LNCAP (cell line): Measurements from ENCODE around the gene RABGAP1L.

Experiments used
- CTCF ChIP-seq: fragments of 450-650 bp; IDR thresholded peaks from 2 replicates; pipeline ENCODE4 v1.5.1; 2017; ENCODE audit warnings: mild to moderate bottlenecking

Gene RABGAP1L

DNA sequence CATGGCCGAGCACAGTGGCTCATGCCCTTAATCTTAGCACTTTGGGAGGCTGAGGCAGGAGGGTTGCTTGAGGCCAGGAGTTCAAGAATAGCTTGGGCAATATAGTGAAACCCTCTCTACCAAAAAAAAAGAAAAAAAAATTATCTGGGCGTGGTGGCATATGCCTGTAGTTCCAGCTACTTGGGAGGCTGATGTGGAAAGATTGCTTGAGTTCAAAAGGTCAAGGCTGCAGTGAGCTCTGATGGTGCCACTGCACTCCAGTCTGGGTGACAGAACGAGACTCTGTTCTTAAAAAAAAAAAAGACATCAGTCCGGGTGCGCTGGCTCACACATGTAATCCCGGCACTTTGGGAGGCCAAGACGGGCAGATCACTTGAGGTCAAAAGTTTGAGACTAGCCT is 589.3 kb downstream of the RABGAP1L start:
- TF ChIP-seq CTCF = no peak

GRCh38 chr1:174753131-174753530 is 593.8 kb downstream of the RABGAP1L start:
- no peak for TF ChIP-seq CTCF

DNA sequence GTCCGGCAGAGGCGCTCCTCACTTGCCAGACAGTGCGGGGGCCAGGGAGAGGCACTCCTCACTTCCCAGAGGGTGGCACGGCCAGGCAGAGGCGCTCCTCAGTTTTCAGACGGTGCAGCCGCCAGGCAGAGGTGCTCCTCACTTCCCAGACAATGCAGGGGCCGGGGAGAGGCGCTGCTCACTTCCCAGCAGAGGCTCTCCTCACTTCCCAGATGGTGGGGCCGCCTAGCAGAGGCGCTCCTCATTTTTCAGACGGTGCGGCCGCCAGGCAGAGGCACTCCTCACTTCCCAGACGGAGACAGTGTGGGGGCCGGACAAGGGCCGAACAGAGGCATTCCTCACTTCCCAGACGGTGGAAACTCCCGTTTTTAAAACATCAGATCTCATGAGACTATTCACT is 602.0 kb downstream of the RABGAP1L start:
- TF ChIP-seq CTCF = no peak

DNA sequence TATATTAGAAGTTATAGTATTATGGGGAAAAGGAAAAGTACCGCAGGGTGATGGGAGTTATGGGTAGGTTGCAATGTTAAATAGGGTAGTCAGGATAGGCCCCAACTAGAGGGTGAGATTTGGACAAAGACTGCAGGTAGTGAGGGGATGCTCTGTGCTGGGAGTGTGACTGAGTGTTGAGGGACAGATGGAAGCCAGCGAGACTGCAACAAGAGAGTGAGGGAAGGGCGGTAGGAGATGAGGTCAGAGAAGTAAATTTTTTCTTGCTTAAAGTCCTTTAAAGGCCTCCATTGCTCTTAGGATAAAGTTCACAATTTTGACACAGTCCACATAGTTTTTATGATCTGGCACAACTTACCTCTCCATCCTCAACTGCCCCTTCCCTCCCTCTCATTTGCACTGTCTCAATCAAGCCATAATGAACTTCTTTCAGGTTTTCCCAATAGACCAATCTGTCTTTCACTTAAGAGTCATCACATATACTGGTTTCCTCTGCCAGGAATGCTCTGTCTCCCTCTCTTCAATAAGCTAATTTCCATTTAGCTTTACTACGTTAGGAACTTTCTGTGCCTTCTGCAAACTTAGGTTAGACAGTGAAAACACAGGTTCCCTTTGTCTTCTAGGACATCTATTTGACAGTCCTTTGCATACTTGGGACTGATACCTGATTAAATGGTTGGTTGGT is 602.7 kb downstream of the RABGAP1L start:
- no peak for TF ChIP-seq CTCF

- no peak for TF ChIP-seq CTCF
These were observed 604.9 kb downstream of the RABGAP1L start for GRCh38 chr1:174764191-174764590.

GRCh38 chr1:174766727-174767126 is 607.4 kb downstream of the RABGAP1L start:
- no peak for TF ChIP-seq CTCF

- no peak for TF ChIP-seq CTCF
These were observed 609.2 kb downstream of the RABGAP1L start for GRCh38 chr1:174768516-174768915.

DNA sequence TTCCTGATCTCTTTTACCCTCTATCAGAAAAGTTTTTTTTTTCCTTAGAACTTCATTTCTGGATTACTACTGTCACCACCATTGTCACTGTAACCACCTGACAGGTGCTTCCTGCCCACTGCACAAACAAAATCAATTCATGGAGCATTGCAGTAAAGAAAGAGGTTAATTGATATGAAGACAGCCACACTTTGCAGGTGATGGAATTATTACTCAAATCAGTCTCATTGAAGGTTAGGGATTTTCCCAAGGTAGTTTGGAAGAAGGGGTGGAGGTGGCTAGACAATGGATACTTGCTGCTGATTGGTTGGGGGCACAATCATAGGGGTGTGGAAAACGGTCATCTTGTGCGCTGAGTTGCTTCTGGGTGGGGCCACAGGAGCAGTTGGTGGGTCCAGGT is 609.6 kb downstream of the RABGAP1L start:
- no peak for TF ChIP-seq CTCF
